ENCODE measurements around the gene LSM5. TPM values are rescaled to one million over a fixed set of nuclear protein-coding genes. Genes with fewer than 3 reads are reported as not detected.

The LSM5 gene
- total RNA-seq, 1 experiment from 2014 or later, result 108 TPM

- H2AK5ac ChIP-seq (ENCODE audit: insufficient read length, low read length), result no peak overlapping the region
- H4K8ac ChIP-seq (replicated peaks; ENCODE audit: insufficient read length, low read depth, low read length), result no peak overlapping the region
- no peaks in the 10 kb centered on the region for H3K27me3 ChIP-seq (ENCODE audit: insufficient read depth, low read length)
- Mint-ChIP-seq H3K27ac (no peak overlapping the region), H3K27me3 (ENCODE audit: low read depth) (no peaks in the 10 kb centered on the region; the same call in 1 of the 2 replicates), H3K9me3 (no peaks in the 10 kb centered on the region; a peak in 1 of 5 replicates), H3K4me3 (no peak overlapping the region), H3K36me3 (ENCODE audit: insufficient read depth in 1 of 3, low read depth in 3 of 3) (peaks cover 0 to 4% (median 0%) of the 10 kb centered on the region in 3 experiments; a peak in 2 of 7 replicates), H3K4me1 (peaks cover 20% of the 10 kb centered on the region in 2 experiments)
- H4K20me1 ChIP-seq (ENCODE audit: control insufficient read depth, insufficient read depth, insufficient read length), result no peaks in the 10 kb centered on the region
- no peak overlapping the region for H3K4me2 ChIP-seq (ENCODE audit: insufficient read depth, insufficient read length, low read length)
- no peak overlapping the region for H3K9ac ChIP-seq (ENCODE audit: extremely low read depth, insufficient read length, low read length)
- no peak overlapping the region for H3T11ph ChIP-seq (ENCODE audit: low read length)
- no peak overlapping the region for H3K56ac ChIP-seq (ENCODE audit: insufficient read length, low read depth, low read length)
- H3K9me3 ChIP-seq (ENCODE audit: control insufficient read depth, low read depth, low read length), result no peaks in the 10 kb centered on the region
- no peak overlapping the region for H2BK15ac ChIP-seq (ENCODE audit: low read depth, low read length)
- H2BK20ac ChIP-seq (ENCODE audit: low read depth, low read length, poor library complexity, severe bottlenecking), result no peak overlapping the region
- no peak for TF ChIP-seq CTCF (conservative IDR thresholded peaks at IDR 0.05)
- WGBS (ENCODE audit: extremely low coverage, insufficient read length, low lambda C conversion rate), result no CpG with 5 or more reads among the region's 1 CpG
- H3K27ac ChIP-seq (ENCODE audit: insufficient read length, low read depth, low read length), result no peak overlapping the region
- H3K23me2 ChIP-seq (ENCODE audit: insufficient read length, low read depth, low read length, poor library complexity, severe bottlenecking), result no peaks in the 10 kb centered on the region
- H2BK120ac ChIP-seq (ENCODE audit: low read depth, low read length, poor library complexity, severe bottlenecking), result no peak overlapping the region
- H3K79me2 ChIP-seq (ENCODE audit: insufficient read depth, low read length), result no peaks in the 10 kb centered on the region
- H3K4me1 ChIP-seq (ENCODE audit: insufficient read depth, low read length), result no peaks in the 10 kb centered on the region
- no peaks in the 10 kb centered on the region for H3K79me1 ChIP-seq (ENCODE audit: insufficient read depth, low read depth, low read length, poor library complexity, severe bottlenecking)
- H2AFZ ChIP-seq (ENCODE audit: low read length), result no peak overlapping the region
- DNase-seq, result no peak
- no peak overlapping the region for H4K91ac ChIP-seq (ENCODE audit: insufficient read length, low read depth, low read length)
- no peak overlapping the region for H2BK5ac ChIP-seq (ENCODE audit: insufficient read length, low read length)
- no peak overlapping the region for H3K14ac ChIP-seq (ENCODE audit: insufficient read depth, low read length)
- H3K23ac ChIP-seq (ENCODE audit: insufficient read length, low read depth, low read length), result no peak overlapping the region
- no peak overlapping the region for H3K4ac ChIP-seq (ENCODE audit: low read depth, low read length)
- H4K5ac ChIP-seq (ENCODE audit: insufficient read length, low read depth, low read length), result no peak overlapping the region
- H3K18ac ChIP-seq (ENCODE audit: insufficient read length, low read depth, low read length), result no peak overlapping the region
- no peak overlapping the region for H2BK12ac ChIP-seq (ENCODE audit: insufficient read length, low read depth, low read length)
These were observed 27.2 kb downstream of the LSM5 start for GRCh38 chr7:32462977-32463376.

Data from H9 (cell line).